PFSK-1 (cell line): ENCODE results near the gene TUBGCP3.

Experiments used
- FOXP2 ChIP-seq: optimal IDR thresholded peaks from 2 replicates; pipeline ENCODE3; 2011; ENCODE audit warnings: borderline replicate concordance, control low read depth, inconsistent platforms; ENCODE audit not compliant: insufficient read depth; ENCODE audit errors: extremely low read length, extremely low read depth
- POLR2AphosphoS5 ChIP-seq: IDR thresholded peaks from 2 replicates; pipeline ENCODE4 v1.6.1; 2012; ENCODE audit warnings: low read depth, mild to moderate bottlenecking, control low read depth, low read length, moderate library complexity
- REST ChIP-seq, 2 experiments: IDR thresholded peaks; 2 replicates each; pipeline versions ENCODE4 v1.6.1 to v1.8.0; 2011 to 2012; ENCODE audit warnings: low read depth in 2 of 2, low read length in 2 of 2, control low read depth in 1 of 2, inconsistent platforms in 1 of 2, mild to moderate bottlenecking in 1 of 2, moderate library complexity in 1 of 2; ENCODE audit not compliant: insufficient read depth in 1 of 2
- SIN3A ChIP-seq: IDR thresholded peaks from 2 replicates; pipeline ENCODE4 v1.6.1; 2012; ENCODE audit warnings: mild to moderate bottlenecking, low read length, moderate library complexity, borderline replicate concordance; ENCODE audit not compliant: insufficient read depth
- TAF1 ChIP-seq: IDR thresholded peaks from 2 replicates; pipeline ENCODE4 v1.6.1; 2012; ENCODE audit warnings: low read length, control low read depth, borderline replicate concordance; ENCODE audit not compliant: insufficient read depth

Gene TUBGCP3

GRCh38 chr13:112596235-112596634 lies 8.3 kb upstream of the TUBGCP3 start:
- TF ChIP-seq REST (IDR thresholded peaks at IDR 0.05; ENCODE audit: insufficient read depth in 1 of 2, low read depth in 2 of 2, low read length in 2 of 2) (no peak), SIN3A (no peak), TAF1 (no peak), FOXP2 (no peak), POLR2AphosphoS5 (no peak)

- no peak for TF ChIP-seq REST (IDR thresholded peaks at IDR 0.05; ENCODE audit: insufficient read depth in 1 of 2, low read depth in 2 of 2, low read length in 2 of 2)
- no peak for TF ChIP-seq SIN3A
- no peak for TF ChIP-seq POLR2AphosphoS5
- no peak for TF ChIP-seq FOXP2
- TF ChIP-seq TAF1: no peak
These were observed 4.7 kb upstream of the TUBGCP3 start for GRCh38 chr13:112592647-112593046.

GRCh38 chr13:112592181-112592580 lies 4.2 kb upstream of the TUBGCP3 start:
- TF ChIP-seq FOXP2: no peak

- TF ChIP-seq REST (IDR thresholded peaks at IDR 0.05; ENCODE audit: insufficient read depth in 1 of 2, low read depth in 2 of 2, low read length in 2 of 2) (no peak), FOXP2 (no peak), POLR2AphosphoS5 (no peak), SIN3A (no peak), TAF1 (no peak)
These were observed 741 bp upstream of the TUBGCP3 start for GRCh38 chr13:112588490-112589297.

- TF ChIP-seq REST (IDR thresholded peaks at IDR 0.05; ENCODE audit: insufficient read depth in 1 of 2, low read depth in 2 of 2, low read length in 2 of 2): no peak
- TF ChIP-seq FOXP2: no peak
- no peak for TF ChIP-seq POLR2AphosphoS5
- TF ChIP-seq TAF1: no peak
- TF ChIP-seq SIN3A: no peak
These were observed 665 bp downstream of the TUBGCP3 start for GRCh38 chr13:112587212-112587763.
